ENCODE data around the gene TMEM38A. TPM values are rescaled to one million over a fixed set of nuclear protein-coding genes. Genes with fewer than 3 reads are reported as not detected.

Gene TMEM38A
- total and polyA plus RNA-seq, 9 of the 15 experiments (the other 6 are each of a cell fraction or from before 2014, with no cell fraction given), result 0.35 to 2.1 (median 1.2) TPM

- TF ChIP-seq TEAD4 (IDR thresholded peaks at IDR 0.05; ENCODE audit: low read length) (no peak), TEAD4 (CRISPR knock-in tag; IDR thresholded peaks at IDR 0.05; ENCODE audit: borderline replicate concordance) (no peak), CBX5 (IDR thresholded peaks at IDR 0.05; ENCODE audit: borderline replicate concordance, low read depth) (no peak), ESRRB (CRISPR knock-in tag; IDR thresholded peaks at IDR 0.05; ENCODE audit: borderline replicate concordance) (no peak), TARDBP (IDR thresholded peaks at IDR 0.05) (peak; percentile 85; the same call in 1 of the 2 replicates), THAP12 (CRISPR knock-in tag; IDR thresholded peaks at IDR 0.05) (peak; percentile 12; the same call in 1 of the 2 replicates), KAT7 (CRISPR knock-in tag; IDR thresholded peaks at IDR 0.05; ENCODE audit: borderline replicate concordance) (no peak), RB1 (IDR thresholded peaks at IDR 0.05; ENCODE audit: low read depth) (0 out of 2 replicates have a peak, but pooled peaks have one; percentile 52), HMG20A (CRISPR knock-in tag; conservative IDR thresholded peaks at IDR 0.05) (no peak), SP1 (CRISPR knock-in tag; IDR thresholded peaks at IDR 0.05) (peak; percentile 95), ZFP30 (CRISPR knock-in tag; IDR thresholded peaks at IDR 0.05; ENCODE audit: borderline replicate concordance) (no peak), MTA1 (IDR thresholded peaks at IDR 0.05; ENCODE audit: borderline replicate concordance) (no peak), ZNF174 (CRISPR knock-in tag; IDR thresholded peaks at IDR 0.05) (no peak), PHF21A (IDR thresholded peaks at IDR 0.05; ENCODE audit: borderline replicate concordance, low read depth) (no peak), ZFP91 (CRISPR knock-in tag; IDR thresholded peaks at IDR 0.05) (no peak), THRAP3 (IDR thresholded peaks at IDR 0.05; ENCODE audit: borderline replicate concordance) (no peak), HNRNPLL (IDR thresholded peaks at IDR 0.05; ENCODE audit: low read depth, low read length, poor library complexity, severe bottlenecking) (peak; percentile 76), ZBTB2 (IDR thresholded peaks at IDR 0.05) (peak; percentile 93), SUPT5H (IDR thresholded peaks at IDR 0.05) (peak; percentile 98), ZSCAN29 (IDR thresholded peaks at IDR 0.05) (no peak)
These were observed 869 bp upstream of the TMEM38A start, which contains the start of gene SMIM7 (continued) for GRCh38 chr19:16659832-16660708.
